HEK293 (cell line): Measurements from ENCODE around the gene PRKCZ.
A peak's percentile ranks its signal among the peaks of the same experiment; 100 is the strongest.

Source experiments
- CTCF ChIA-PET: fragments of 350-600 bp; formaldehyde crosslinking; extraction: SDS; loops from one replicate; lab custom pipeline; 2021; ENCODE audit warnings: antibody characterized with exemption; lab: Yijun Ruan, JAX
- POLR2A ChIA-PET: fragments of 300-600 bp; formaldehyde crosslinking; extraction: SDS; loops from one replicate; lab custom pipeline; 2020; ENCODE audit warnings: antibody characterized with exemption, inconsistent platforms; lab: Yijun Ruan, JAX
- H3K27ac ChIP-seq: fragments of 200-500 bp; sonication (Bioruptor generic); 2 replicates; pipeline ENCODE4 v1.5.1; 2014; ENCODE audit warnings: low read depth, low read length, control low read depth, inconsistent platforms; ENCODE audit errors: extremely low read depth
- H3K36me3 ChIP-seq, 2 experiments: fragments of 200-500 bp in 1 of 2; sonication (Bioruptor generic) in 1 of 2; 1 replicate in 1 of 2; 2 replicates in 1 of 2; pipeline ENCODE4 v1.5.1; 2014 to 2017; ENCODE audit warnings: inconsistent platforms in 2 of 2, low read length in 2 of 2; ENCODE audit not compliant: control insufficient read depth in 2 of 2, insufficient read depth in 1 of 2
- H3K4me1 ChIP-seq: fragments of 200-500 bp; sonication (Bioruptor generic); 2 replicates; pipeline ENCODE4 v1.5.1; 2014; ENCODE audit warnings: mild to moderate bottlenecking, low read length, inconsistent platforms; ENCODE audit not compliant: control insufficient read depth, insufficient read depth
- H3K4me3 ChIP-seq: 2 replicates; pipeline ENCODE4 v1.5.1; 2011; ENCODE audit warnings: low read depth, mild to moderate bottlenecking, control low read depth, low read length, moderate library complexity
- H3K9me3 ChIP-seq: fragments of 200-500 bp; sonication (Bioruptor generic); 2 replicates; pipeline ENCODE4 v1.5.1; 2014; ENCODE audit warnings: low read depth, low read length, inconsistent platforms; ENCODE audit not compliant: control insufficient read depth, insufficient read depth
- BCL11A ChIP-seq: fragments of 450-650 bp; formaldehyde crosslinking; IDR thresholded peaks from 2 replicates; pipeline ENCODE4 v1.5.1; 2016; ENCODE audit warnings: low read depth, missing biosample characterization, missing genetic modification characterization
- ELK4 ChIP-seq: IDR thresholded peaks from 2 replicates; pipeline ENCODE4 v1.6.1; 2011; ENCODE audit warnings: mild to moderate bottlenecking, low read depth, low read length, borderline replicate concordance
- KLF8 ChIP-seq: fragments of 450-650 bp; formaldehyde crosslinking; IDR thresholded peaks from 2 replicates; pipeline ENCODE4 v1.5.1; 2016; ENCODE audit warnings: missing biosample characterization, missing genetic modification characterization
- KLF9 ChIP-seq: fragments of 450-650 bp; formaldehyde crosslinking; IDR thresholded peaks from 2 replicates; pipeline ENCODE4 v1.5.1; 2016; ENCODE audit warnings: missing biosample characterization, missing genetic modification characterization, low read depth
- PRDM10 ChIP-seq: fragments of 450-650 bp; formaldehyde crosslinking; IDR thresholded peaks from 2 replicates; pipeline ENCODE4 v1.5.1; 2016; ENCODE audit warnings: missing biosample characterization, missing genetic modification characterization
- SALL2 ChIP-seq: fragments of 450-650 bp; formaldehyde crosslinking; IDR thresholded peaks from 2 replicates; pipeline ENCODE4 v1.5.0; 2017; ENCODE audit warnings: missing biosample characterization, mild to moderate bottlenecking, missing genetic modification characterization, borderline replicate concordance
- SCRT2 ChIP-seq: fragments of 450-650 bp; formaldehyde crosslinking; IDR thresholded peaks from 2 replicates; pipeline ENCODE4 v1.5.1; 2016; ENCODE audit warnings: missing biosample characterization, missing genetic modification characterization
- SETDB1 ChIP-seq: IDR thresholded peaks from one replicate; pipeline ENCODE4 v1.6.1; 2017; ENCODE audit warnings: mild to moderate bottlenecking, low read length, moderate library complexity, mixed read lengths; ENCODE audit not compliant: insufficient read length
- TRIM28 ChIP-seq: IDR thresholded peaks from 2 replicates; pipeline ENCODE4 v1.6.1; 2011; ENCODE audit warnings: low read length, control low read depth, borderline replicate concordance
- ZNF18 ChIP-seq: fragments of 450-650 bp; formaldehyde crosslinking; IDR thresholded peaks from 2 replicates; pipeline ENCODE4 v1.5.1; 2016; ENCODE audit warnings: missing biosample characterization, missing genetic modification characterization
- ZNF274 ChIP-seq, 2 experiments: fragments of 200-500 bp in 1 of 2; fragments of 450-650 bp in 1 of 2; sonication (Bioruptor generic) in 1 of 2; formaldehyde crosslinking in 1 of 2; IDR thresholded peaks; 2 replicates each; pipeline versions ENCODE4 v1.5.1 to v1.6.1; 2014 to 2016; ENCODE audit warnings: borderline replicate concordance in 1 of 2, inconsistent platforms in 1 of 2, low read length in 1 of 2, missing biosample characterization in 1 of 2, missing genetic modification characterization in 1 of 2
- ZNF366 ChIP-seq: fragments of 450-650 bp; formaldehyde crosslinking; conservative IDR thresholded peaks from 2 replicates; pipeline ENCODE4 v1.5.1; 2016; ENCODE audit warnings: missing biosample characterization, missing genetic modification characterization
- ZNF501 ChIP-seq: fragments of 450-650 bp; formaldehyde crosslinking; IDR thresholded peaks from 2 replicates; pipeline ENCODE4 v1.5.1; 2016; ENCODE audit warnings: missing biosample characterization, missing genetic modification characterization
- ZNF548 ChIP-seq: fragments of 450-650 bp; formaldehyde crosslinking; IDR thresholded peaks from 2 replicates; pipeline ENCODE4 v1.5.1; 2016; ENCODE audit warnings: missing biosample characterization, missing genetic modification characterization
- ZNF645 ChIP-seq: fragments of 450-650 bp; formaldehyde crosslinking; IDR thresholded peaks from 2 replicates; pipeline ENCODE4; 2016; ENCODE audit warnings: missing biosample characterization, missing genetic modification characterization
- ZNF658 ChIP-seq: fragments of 450-650 bp; formaldehyde crosslinking; IDR thresholded peaks from 2 replicates; pipeline ENCODE4; 2016; ENCODE audit warnings: missing biosample characterization, missing genetic modification characterization
- ZNF660 ChIP-seq: fragments of 450-650 bp; IDR thresholded peaks from 2 replicates; pipeline ENCODE4 v1.5.1; 2018; ENCODE audit warnings: missing biosample characterization, mild to moderate bottlenecking, missing genetic modification characterization
- ZNF768 ChIP-seq: fragments of 450-650 bp; formaldehyde crosslinking; IDR thresholded peaks from 2 replicates; pipeline ENCODE4 v1.5.1; 2018; ENCODE audit warnings: missing biosample characterization, mild to moderate bottlenecking, missing genetic modification characterization
- ZNF830 ChIP-seq: fragments of 450-650 bp; IDR thresholded peaks from 2 replicates; pipeline ENCODE4 v1.5.0; 2018; ENCODE audit warnings: missing biosample characterization, missing genetic modification characterization, low read depth, mild to moderate bottlenecking, moderate library complexity
- ZXDB ChIP-seq: fragments of 450-650 bp; formaldehyde crosslinking; IDR thresholded peaks from 2 replicates; pipeline ENCODE4 v1.5.1; 2016; ENCODE audit warnings: missing biosample characterization, missing genetic modification characterization
- TF ChIP-seq, protein P1 (sequence below): fragments of 450-650 bp; formaldehyde crosslinking; IDR thresholded peaks from 2 replicates; pipeline ENCODE4 v1.5.1; 2016; ENCODE audit warnings: missing biosample characterization, missing genetic modification characterization
- TF ChIP-seq, protein P2 (sequence below): fragments of 450-650 bp; formaldehyde crosslinking; IDR thresholded peaks from 2 replicates; pipeline ENCODE4 v1.5.1; 2016; ENCODE audit warnings: missing biosample characterization, missing genetic modification characterization

The PRKCZ gene

DNA sequence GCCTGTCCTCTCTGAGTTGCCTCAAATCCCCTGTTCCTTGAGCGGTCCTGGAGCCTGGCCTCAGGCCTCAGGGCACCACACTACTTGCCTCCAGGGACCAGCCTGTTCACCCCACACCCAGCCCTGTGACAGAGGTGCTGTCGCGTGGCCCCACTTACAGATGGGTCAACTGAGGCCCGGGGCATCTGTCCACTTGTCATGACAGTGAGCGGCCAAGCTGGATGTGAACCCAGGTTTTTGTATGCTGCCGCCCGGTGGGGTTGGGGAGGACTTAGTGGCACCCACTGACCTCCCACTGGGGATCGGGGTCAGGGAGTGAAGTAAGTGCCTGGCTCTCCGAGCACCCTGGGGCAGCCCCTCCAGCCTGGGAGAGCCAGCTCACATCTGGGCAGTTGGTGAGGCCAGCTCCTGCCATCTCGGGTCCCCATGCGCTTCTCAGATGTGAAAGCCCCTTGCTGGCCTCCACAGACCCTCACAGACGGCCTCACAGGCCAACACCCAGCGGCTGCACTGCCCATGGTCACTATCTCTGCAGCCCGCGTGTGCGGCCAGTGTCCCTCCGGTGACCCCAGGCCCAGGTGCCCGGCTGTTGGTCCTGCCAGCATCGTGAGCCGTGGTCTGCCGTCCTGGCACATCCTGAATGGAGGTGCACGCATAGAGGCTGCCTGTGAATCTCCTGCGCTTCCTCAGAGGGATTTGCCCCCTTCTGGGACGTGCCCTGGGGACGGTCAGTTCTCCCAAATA lies 153.6 kb downstream of the PRKCZ start (continued):
- TF ChIP-seq, protein P1, sequence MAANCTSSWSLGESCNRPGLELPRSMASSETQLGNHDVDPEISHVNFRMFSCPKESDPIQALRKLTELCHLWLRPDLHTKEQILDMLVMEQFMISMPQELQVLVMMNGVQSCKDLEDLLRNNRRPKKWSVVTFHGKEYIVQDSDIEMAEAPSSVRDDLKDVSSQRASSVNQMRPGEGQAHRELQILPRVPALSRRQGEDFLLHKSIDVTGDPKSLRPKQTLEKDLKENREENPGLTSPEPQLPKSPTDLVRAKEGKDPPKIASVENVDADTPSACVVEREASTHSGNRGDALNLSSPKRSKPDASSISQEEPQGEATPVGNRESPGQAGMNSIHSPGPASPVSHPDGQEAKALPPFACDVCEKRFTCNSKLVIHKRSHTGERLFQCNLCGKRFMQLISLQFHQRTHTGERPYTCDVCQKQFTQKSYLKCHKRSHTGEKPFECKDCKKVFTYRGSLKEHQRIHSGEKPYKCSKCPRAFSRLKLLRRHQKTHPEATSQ (tag by site-specific recombination): no peak
- TF ChIP-seq ZNF645 (tag by site-specific recombination): no peak
- no peak for TF ChIP-seq ZXDB
- TF ChIP-seq SCRT2 (tag by site-specific recombination): no peak
- no peak for TF ChIP-seq ZNF660 (tag by site-specific recombination)

- Histone ChIP-seq H3K4me1 (peaks cover 5% of the 10 kb centered on the region), H3K9me3 (no peaks in the 10 kb centered on the region), H3K36me3 (no peaks in the 10 kb centered on the region), H3K4me3 (peak overlapping the region; percentile 25), H3K27ac (no peak overlapping the region)
- ChIA-PET POLR2A (interaction anchor here (0.7 to 2.2 kb wide), 9 partner anchors 10 to 216 kb away, joined by 3 to 14 read pairs (median 4); partner anchors contain the start of genes FAAP20, MORN1, RER1 and SKI), CTCF (interaction anchor here (0.7 to 2.1 kb wide), 3 partner anchors 8 to 177 kb away, joined by 5 to 12 read pairs (median 6); partner anchors contain the start of gene FAAP20)
- no peak for TF ChIP-seq ZNF830
- no peak for TF ChIP-seq ELK4
- no peak for TF ChIP-seq ZNF768 (tag by site-specific recombination)
- TF ChIP-seq ZNF501: no peak
- peak; percentile 28; the same call in 1 of the 2 replicates for TF ChIP-seq KLF9 (tag by site-specific recombination)
- TF ChIP-seq SETDB1: no peak
- TF ChIP-seq BCL11A (tag by site-specific recombination): 0 out of 2 replicates have a peak, but pooled peaks have one; percentile 9
- no peak for TF ChIP-seq ZNF366 (tag by site-specific recombination)
- no peak for TF ChIP-seq ZNF274 (IDR thresholded peaks at IDR 0.05; ENCODE audit: low read length)
- TF ChIP-seq ZNF274 (tag by site-specific recombination; IDR thresholded peaks at IDR 0.05; ENCODE audit: borderline replicate concordance): no peak
- TF ChIP-seq, protein P2, sequence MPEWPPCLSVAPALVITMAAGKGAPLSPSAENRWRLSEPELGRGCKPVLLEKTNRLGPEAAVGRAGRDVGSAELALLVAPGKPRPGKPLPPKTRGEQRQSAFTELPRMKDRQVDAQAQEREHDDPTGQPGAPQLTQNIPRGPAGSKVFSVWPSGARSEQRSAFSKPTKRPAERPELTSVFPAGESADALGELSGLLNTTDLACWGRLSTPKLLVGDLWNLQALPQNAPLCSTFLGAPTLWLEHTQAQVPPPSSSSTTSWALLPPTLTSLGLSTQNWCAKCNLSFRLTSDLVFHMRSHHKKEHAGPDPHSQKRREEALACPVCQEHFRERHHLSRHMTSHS (tag by site-specific recombination): no peak
- TF ChIP-seq SALL2 (tag by site-specific recombination): no peak
- TF ChIP-seq PRDM10: 0 out of 2 replicates have a peak, but pooled peaks have one; percentile 37
- TF ChIP-seq ZNF18 (tag by site-specific recombination): no peak
- TF ChIP-seq ZNF548: no peak
- no peak for TF ChIP-seq ZNF658 (tag by site-specific recombination)
- no peak for TF ChIP-seq TRIM28
- peak; percentile 68 for TF ChIP-seq KLF8 (tag by site-specific recombination)
Measured at GRCh38 chr1:2204415-2205190, 154.4 kb downstream of the PRKCZ start.
